Stimulated activated CD4-positive, alpha-beta T cell treated with anti-CD3 and anti-CD28 coated beads, Interleukin-1b, Interleukin-23, amount 100 ng/mL, for 48 hours (primary cell): ENCODE measurements around the gene MAST4.

Experiments used
- DNase-seq: peaks from one replicate; pipeline ENCODE4 v3.0.0-alpha.2; 2020

MAST4 gene

GRCh38 chr5:66969484-66969883 lies 373.3 kb downstream of the MAST4 start:
- no peak for DNase-seq

GRCh38 chr5:66969963-66970362 lies 373.8 kb downstream of the MAST4 start:
- DNase-seq = no peak

- no peak for DNase-seq
These were observed 375.8 kb downstream of the MAST4 start for GRCh38 chr5:66972004-66972403.

- DNase-seq = no peak
These were observed 378.1 kb downstream of the MAST4 start for GRCh38 chr5:66974256-66974655.

- no peak for DNase-seq
These were observed 379.9 kb downstream of the MAST4 start for GRCh38 chr5:66976108-66976507.

GRCh38 chr5:66979738-66980137 lies 383.5 kb downstream of the MAST4 start:
- no peak for DNase-seq

GRCh38 chr5:66981266-66982055 lies 385.3 kb downstream of the MAST4 start:
- DNase-seq = no peak

- no peak for DNase-seq
These were observed 385.8 kb downstream of the MAST4 start for GRCh38 chr5:66982056-66982387.

- DNase-seq = no peak
These were observed 386.3 kb downstream of the MAST4 start for GRCh38 chr5:66982470-66982869.

GRCh38 chr5:66985417-66985816 lies 389.2 kb downstream of the MAST4 start:
- no peak for DNase-seq

- no peak for DNase-seq
These were observed 389.8 kb downstream of the MAST4 start for GRCh38 chr5:66986009-66986408.

GRCh38 chr5:66986534-66986933 lies 390.3 kb downstream of the MAST4 start:
- DNase-seq = no peak

- no peak for DNase-seq
These were observed 390.9 kb downstream of the MAST4 start for GRCh38 chr5:66987126-66987525.

GRCh38 chr5:66987540-66987939 lies 391.3 kb downstream of the MAST4 start:
- DNase-seq = no peak

- DNase-seq = no peak
These were observed 392.0 kb downstream of the MAST4 start for GRCh38 chr5:66987949-66988838.

GRCh38 chr5:66989286-66989685 lies 393.1 kb downstream of the MAST4 start:
- DNase-seq = no peak

- DNase-seq = no peak
These were observed 393.6 kb downstream of the MAST4 start for GRCh38 chr5:66989781-66990180.

- DNase-seq = no peak
These were observed 395.6 kb downstream of the MAST4 start for GRCh38 chr5:66991746-66992145.

GRCh38 chr5:66992547-66992946 lies 396.4 kb downstream of the MAST4 start:
- DNase-seq = no peak

GRCh38 chr5:66993448-66993847 lies 397.3 kb downstream of the MAST4 start:
- no peak for DNase-seq

GRCh38 chr5:66993882-66994281 lies 397.7 kb downstream of the MAST4 start:
- DNase-seq = no peak

- no peak for DNase-seq
These were observed 398.6 kb downstream of the MAST4 start for GRCh38 chr5:66994790-66995189.

GRCh38 chr5:67000794-67001475 lies 404.7 kb downstream of the MAST4 start:
- no peak for DNase-seq
